ENCODE data around the gene TSPAN9.

TSPAN9 gene

DNA sequence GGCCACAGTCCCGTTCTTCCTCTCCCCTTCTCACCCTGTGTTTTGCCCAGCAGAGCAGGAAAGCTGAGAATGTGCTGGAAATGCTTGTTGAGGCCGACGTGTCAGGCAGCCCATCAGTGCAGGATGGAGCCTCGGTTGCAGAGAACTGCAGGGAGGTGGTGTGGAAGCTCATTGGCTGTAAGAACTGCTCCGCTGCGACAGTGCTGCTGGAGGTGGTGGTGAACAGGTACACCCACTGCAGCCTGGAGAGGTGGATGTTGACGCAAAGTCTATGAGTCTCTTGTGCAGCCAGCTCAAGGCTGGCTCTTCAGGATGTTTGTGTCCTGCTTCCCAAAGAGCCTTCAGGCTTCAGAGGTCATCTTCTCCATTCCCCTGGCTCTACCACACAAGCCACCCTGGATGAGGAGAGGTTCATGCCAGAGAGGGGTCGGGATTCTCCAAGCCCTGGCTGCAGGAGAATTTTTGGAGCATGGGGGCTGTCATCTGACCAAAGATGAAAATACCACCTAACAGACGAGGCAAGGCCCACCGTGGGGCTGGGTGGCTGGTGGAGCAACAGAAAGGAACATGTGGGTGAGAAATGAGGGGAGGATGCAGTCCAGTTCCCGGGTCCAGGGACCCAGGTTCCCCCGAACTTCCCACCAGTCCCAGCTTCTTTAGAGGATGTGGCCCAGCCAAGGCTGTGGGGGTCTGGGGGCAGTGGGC lies 239.7 kb downstream of the TSPAN9 start:
- DNase-seq (ENCODE audit: low read depth), result no peak

DNA sequence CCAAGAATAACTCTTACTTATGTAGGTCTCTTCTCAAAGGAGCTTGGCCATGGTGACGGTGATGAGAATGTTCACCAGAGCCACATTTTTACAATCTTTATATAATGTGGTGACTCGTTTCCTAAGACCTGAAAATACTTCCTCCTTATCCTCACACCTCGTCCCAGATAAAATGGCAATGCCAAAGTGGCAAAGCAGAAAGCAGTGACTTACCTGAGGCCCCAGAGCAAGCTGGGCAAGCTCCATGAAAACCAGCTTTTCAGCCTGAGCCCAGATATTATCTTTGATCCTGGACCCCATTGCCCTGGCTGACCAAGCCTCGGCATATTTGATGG lies 240.3 kb downstream of the TSPAN9 start:
- no peak for DNase-seq (ENCODE audit: low read depth)

DNA sequence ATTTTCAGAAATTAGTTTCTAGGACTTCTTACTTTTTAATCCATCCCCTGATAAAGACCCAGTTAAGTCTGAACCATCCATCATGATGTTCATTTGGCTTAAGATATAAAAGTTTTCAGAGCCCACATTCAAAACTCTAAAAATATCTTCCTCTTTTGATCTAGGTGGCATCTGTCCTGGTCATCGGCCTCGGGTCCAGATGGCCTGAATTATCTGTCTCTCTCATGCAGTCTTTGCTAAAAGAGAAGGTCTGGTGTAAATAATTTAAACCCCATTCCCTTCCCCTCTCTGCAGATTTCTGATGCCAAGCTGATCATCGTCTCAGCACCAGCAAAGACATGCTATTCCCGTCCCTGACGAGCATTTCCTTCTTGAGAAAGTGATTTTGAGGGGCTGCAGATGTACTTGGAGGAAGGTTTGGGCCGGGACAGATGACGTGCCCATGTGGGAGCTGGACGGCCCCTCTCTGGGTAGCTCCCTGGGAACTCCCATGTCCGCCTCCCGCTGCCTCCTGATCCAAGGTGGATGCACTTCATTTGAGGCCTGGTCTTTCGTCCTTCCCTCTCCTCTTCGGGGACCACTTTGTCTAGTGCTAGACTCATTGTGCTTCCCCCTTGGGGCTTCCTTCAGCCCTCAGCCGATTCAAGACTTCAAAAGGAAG lies 240.8 kb downstream of the TSPAN9 start:
- no peak for DNase-seq (ENCODE audit: low read depth)

DNA sequence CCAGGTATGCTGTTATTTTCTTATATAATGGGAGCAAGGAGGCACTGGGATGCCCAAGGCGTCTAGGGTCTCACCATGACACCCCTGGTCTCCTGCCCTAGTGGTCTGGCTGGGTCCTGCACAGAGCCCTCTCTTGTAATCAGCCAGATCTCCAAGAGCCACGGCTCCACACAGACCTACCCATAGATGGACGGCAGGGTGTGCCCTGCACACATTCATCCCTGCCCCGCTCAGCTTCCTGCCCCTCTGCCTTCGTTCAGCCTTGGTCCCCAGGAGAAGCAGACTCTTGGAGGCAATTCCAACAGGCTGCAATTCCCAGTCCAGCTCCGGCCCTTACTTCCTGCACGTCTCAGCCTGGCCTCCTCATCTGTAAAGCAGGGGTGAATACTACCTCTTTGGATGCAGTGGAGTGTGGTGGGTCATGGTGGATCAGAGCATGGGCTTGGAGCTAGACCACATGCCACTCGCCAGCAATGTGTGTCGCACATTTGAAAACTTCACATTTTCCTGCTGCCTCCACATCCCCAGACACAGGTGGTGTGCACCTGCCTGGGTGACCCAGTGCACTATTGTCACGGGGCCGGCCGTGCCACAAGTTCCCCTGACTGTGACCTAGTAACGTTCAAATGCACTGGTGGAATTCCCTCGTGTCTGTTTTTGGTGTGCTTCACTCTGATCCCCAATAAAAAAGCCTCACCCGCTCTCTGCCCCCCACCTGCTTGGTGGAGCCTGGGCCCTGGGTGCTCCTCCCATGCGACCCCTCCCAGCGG lies 242.7 kb downstream of the TSPAN9 start:
- no peak for DNase-seq (ENCODE audit: low read depth)

DNA sequence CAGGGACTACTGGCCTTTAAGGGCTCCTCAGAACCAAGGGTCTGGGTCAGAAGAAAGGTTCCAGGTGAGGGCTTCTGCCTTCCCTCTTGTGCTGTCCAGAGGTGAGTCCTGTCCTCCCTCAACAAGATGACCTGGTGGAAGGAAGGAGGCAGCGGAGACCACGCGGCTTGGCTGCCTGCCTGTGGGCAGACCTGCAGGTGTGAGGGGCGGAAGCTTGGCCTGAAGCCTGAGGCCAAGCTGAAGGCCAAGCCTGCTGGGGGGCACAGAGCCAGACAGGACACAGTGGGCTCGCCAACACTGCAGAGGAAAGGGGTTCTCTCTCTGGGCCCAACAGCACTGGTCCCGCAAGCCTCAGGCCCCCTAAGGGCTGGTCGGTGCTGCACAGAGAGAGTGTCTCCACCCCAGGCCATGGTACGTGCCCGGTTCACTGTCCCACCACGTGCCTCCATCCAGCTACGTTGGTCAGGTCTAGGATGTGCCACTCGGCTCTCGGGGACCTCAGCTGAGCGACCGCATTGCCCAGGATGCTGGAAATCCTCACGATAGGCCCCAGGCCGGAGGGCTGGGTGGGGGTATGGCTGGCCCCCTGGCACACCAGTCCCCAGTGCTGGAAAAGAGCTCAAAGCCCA lies 243.8 kb downstream of the TSPAN9 start:
- DNase-seq (ENCODE audit: low read depth), result no peak

DNA sequence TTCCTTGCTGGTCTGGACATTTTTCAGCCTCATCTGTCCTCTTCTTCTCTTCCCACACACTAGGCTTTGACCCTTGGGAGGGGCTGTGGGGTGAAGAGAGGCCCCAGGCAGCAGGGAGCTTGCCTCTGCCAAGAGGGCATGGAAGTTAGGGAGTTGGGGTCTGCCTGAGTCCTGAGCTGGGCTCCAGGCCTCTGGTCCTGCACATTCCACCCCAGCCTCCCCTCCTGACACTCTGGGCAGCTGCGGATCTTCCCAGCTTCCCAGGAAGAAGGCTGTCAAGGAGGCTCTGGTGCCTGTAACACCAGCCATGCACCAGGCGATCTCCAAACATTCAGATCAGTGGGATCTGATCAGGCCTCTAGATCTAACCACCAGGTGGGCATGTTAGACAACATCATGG lies 244.7 kb downstream of the TSPAN9 start:
- DNase-seq (ENCODE audit: low read depth), result no peak

DNA sequence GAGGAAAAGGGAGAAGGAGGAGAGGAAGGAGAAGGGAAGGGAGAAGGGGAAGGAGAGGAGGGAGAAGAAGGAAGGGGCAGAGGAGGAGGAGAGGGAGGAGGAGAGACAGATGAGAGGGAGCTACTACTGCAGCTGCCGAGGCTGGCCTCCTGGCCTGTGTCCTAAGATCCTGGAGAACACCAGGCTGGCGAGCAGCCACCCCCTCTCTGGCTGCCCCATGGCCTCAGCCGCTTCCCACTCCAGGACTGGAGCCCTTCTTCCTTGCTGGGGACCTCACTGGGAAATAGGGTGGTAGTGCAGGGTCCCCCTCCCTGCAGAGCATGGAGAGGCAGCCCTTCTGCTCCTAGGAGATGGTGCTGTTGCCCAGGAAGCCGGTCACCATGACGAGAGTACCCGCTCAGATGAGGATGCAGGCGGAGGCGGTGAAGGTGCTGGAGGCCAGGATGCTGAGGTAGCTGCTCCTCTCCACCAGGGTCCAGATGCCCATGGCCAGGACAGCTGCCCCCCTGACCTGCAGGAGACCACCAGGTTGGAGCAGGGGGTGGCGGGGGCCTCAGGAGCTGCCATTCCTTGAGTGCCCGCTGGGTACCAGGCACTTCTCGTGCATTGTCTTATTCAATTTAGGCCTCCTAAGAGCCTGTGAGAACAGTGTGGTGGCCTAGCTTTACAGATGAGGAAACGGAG lies 246.0 kb downstream of the TSPAN9 start:
- no peak for DNase-seq (ENCODE audit: low read depth)

DNA sequence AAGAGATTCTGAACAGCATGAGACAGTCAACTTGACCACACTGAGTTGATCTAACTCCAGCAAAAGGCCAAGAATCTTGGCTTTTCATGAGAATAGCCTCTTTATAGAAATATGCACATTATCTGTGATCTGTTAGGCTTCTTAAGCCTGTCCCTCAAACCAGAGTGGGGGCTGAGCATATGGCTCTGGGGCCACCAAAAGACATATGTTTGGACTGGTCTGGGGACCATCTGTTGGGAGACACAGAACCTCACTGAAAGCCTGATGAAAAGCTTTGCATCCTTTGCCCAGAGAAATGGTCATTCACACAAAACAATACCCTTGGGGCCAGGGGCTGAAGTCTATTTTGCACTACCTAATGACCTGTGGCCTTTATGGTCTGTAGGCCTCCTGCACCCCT lies 248.6 kb downstream of the TSPAN9 start:
- DNase-seq (ENCODE audit: low read depth), result no peak

DNA sequence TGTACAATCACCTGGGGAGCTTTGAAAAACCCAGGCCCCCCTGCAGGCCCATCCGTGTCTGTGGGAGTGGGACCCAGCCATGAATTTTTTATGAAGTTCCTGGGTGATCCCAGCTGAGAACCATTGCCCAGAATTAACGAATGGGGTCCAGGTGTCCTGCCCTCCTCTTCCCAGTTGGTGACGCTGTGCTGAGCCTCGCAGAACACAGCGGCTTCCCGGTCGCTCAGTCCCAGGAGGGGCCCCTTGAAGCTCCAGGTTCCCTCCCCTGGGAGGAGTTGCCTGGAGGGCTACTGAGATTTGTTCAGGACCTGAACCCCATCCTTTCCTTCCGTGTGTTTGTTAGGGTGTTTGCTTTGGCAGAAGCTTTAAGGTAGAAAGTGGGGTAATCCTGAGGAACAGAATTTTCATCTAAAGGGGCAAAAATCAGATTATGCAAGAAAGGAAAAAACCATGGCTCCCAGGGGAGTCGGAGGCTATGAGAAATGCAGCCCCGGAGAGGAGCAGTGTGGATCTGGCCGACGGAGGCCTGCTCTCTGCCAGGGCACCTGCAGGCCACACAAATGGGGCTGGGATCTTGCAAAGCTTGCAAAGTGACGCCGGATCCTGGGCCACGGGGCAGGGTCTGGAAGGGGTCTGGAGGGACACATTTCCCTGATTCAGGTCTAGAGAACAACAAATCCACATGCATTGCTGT lies 249.1 kb downstream of the TSPAN9 start:
- DNase-seq (ENCODE audit: low read depth), result no peak

DNA sequence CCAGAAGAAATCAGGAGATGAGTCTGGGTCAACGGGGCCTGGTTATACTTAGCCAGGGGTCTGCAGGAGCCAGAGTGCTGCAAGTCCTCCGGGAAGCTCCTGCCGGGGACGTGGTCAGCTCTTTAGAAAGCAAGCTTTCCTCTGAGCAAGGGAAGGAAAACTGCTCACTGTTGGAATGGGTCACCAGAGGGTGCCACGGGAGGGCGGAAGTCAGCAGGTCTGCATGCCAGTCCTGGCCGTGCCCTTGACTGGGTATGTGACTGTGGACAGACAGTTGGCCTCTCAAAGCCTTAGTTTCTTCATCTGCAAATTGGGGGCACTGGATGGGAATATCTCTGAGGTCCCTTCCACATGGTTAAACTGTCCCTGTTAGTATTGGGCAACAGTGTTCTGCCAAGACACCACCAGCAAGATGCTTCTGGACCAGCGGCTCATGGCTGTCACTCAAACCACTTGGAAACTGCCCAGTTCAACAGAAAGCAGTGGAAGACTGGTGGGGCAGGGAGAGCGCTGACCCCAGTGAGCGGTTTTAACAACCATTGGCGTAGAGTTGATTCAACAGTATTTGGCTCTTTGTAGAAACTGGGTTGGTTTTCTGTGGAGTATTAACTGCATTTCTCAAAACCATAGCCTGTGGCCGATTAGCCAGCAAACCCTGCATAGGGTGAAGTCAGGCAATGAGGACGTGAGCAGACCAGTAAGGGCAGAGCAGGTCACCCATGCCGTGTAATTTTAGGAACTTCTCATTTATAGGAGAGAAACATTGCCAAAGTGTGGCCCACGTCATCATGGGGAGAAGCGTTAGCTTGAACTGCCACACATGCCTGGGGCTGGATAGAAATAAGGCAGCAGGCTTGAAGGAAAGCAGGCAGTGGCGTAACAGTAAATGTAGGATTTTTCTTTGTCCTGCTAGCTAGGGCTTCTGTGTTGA lies 249.9 kb downstream of the TSPAN9 start:
- no peak for DNase-seq (ENCODE audit: low read depth)

DNA sequence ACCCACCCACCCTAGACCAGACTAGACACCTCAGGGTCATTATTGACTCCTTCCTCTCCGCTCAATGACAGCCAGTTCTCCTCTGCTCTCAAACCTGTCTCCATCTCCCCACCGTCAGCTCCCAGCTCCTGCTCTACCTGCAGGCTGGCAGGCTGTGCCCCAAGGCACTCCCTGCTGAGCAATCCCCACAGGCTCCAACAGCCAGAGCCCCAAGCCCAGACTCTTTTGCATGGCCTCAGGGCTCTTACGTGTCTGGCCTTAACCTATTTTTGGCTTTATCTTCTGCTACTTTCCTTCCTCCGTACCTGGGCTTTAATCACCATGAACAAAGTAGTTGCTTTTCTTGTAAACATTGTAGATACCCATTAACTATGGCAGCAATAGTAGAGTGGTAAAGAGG lies 250.9 kb downstream of the TSPAN9 start:
- no peak for DNase-seq (ENCODE audit: low read depth)

DNA sequence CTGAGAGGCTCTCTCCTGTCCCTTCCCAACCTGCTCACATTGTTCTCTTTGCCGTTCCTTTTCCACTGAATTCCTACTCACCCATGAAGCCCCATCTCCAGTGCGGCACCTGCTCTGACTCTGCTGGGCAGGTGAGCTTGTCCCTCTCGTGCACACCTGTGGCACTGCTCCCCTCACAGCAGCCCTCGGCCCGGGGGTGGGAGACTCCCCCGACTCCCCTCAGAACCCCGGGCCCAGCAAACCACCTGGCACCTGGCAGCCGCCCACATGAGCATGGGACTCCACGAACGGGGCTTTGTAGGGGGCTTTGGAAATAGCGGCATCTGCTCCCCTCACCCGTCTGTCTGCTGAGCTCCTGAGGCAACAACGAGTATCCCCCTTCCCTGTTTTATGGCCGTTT lies 251.4 kb downstream of the TSPAN9 start:
- DNase-seq (ENCODE audit: low read depth), result no peak

DNA sequence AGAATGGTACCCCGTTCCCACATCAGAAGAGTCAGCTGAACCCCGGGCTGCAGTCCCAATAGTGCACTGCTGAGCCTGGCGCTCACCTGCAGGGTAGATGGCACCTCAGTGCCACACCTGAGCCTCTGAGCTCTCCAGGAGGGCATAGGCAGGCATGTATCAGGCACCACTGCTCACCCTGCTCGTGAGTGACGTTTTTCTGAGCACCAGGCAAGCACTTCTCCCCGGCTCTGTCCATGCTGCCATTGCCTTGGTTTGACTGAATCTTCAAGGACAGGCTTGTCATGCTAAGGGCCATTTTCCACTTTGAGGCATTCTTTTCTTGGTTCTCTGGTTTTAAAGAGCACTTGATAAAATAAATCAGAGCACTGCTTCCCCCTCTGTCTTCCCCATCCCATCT lies 252.2 kb downstream of the TSPAN9 start:
- no peak for DNase-seq (ENCODE audit: low read depth)

DNA sequence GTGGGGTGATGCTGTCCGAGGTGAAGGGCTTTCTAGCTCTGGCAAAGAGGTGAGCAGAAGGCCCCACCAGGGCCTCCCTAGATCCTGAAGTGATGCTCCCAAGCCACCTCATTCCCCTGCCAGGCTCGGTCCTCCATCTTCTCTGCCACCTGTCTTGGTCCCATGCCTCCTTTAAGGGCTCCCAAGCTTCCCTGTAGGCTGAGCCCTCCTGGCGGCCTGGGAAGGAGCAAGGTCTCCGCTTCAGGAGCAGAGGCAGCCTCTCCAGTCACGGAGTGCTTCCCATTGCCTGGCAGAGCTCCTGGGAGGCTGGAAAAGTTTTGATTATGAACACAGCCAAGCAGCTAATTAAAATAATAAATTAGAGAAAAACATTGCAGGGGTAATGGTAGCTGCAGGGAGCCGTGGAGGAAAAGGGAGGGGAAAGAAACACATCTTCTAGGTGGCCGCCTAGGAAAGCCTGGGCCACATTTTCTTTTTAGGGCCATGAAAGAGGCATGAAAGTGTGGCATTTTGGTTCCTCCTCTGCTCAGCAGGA lies 253.9 kb downstream of the TSPAN9 start:
- DNase-seq (ENCODE audit: low read depth), result no peak

DNA sequence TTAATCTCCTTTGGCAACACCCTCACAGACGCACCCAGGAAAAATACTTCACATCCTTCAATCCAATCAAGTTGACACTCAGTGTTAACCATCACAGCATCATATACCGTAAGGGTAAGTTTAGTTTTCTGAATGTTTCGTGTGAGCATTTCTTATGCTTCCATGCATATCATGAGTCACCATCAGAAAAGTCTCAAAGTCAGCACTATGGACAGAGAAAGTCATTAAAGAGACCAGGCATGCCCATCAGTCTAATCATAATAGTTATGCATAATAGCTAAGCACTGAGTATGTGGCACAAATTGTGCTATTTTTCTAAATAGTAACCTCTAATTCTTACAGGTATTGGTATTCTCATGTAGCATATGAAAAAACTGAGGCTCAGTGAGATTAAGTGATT lies 255.0 kb downstream of the TSPAN9 start:
- peak; percentile 50 for DNase-seq (ENCODE audit: low read depth)

DNA sequence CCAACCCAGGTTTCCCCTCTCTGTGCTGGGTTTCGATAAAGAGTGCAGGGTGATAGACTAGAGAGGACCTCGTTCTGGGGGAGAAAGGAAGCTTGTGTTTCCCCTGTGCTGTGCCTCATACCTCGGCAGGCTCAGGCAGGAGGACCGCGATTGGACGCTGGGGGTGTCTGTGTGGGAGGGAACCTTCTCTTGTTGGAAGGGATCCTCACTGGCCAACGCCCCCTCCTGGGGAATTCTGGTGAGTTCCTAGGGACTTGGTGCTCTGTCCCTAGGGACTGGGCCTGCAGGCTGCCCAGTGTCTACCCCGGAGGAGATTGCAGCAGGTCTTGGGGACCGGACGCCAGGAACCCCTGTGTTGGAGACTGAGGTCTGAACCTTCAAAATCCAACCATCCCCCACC lies 256.4 kb downstream of the TSPAN9 start:
- DNase-seq (ENCODE audit: low read depth), result peak; percentile 19

DNA sequence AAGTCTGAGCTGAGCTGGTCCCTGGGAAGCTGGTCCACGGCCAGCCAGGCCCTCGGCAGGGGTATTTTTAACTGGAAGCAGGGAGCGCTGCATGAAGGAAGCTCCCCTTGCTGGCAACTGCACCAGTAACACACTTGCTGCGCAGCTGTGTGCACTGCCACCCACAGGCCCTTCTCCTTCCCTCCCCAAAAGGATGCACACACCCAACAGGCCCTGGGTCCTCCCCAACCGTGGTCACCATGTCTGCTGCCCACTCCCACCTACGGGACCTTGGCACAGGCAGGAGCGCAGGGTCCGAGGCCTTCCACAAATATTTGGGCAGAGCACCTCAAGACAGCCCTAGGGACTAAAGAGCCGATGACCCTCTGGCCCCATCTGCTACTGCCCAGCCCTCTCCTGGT lies 256.8 kb downstream of the TSPAN9 start:
- DNase-seq (ENCODE audit: low read depth), result no peak

DNA sequence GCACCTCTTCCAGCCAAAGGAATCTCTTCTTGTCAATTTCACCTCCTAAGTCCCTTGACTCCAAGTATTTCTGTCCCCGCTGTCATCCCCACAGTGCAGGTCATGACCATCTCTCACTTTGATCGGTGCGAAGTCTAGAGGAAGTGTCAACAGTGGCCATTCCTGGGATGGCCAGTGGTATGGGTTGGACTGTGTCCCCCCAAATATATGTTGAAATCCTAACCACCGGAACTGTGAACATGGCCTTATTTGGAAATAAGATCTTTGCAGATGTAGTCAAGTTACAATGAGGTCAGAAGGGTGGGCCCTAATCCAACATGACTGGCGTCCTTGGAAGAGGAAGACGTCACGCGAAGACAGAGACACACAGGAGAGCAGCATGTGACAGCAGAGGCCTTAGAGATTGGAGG lies 257.9 kb downstream of the TSPAN9 start:
- no peak for DNase-seq (ENCODE audit: low read depth)
